ENCODE measurements around the gene ERVW-1. TPM values are rescaled to one million over a fixed set of nuclear protein-coding genes. Genes with fewer than 3 reads are reported as not detected.
"Not testable (repeated sequence)": the region's sequence is repeated elsewhere in the genome, so short reads cannot be mapped to it uniquely, and the experiment has no call there.

ERVW-1 gene
- total RNA-seq, 2 experiments from 2014 or later = not detected

DNA sequence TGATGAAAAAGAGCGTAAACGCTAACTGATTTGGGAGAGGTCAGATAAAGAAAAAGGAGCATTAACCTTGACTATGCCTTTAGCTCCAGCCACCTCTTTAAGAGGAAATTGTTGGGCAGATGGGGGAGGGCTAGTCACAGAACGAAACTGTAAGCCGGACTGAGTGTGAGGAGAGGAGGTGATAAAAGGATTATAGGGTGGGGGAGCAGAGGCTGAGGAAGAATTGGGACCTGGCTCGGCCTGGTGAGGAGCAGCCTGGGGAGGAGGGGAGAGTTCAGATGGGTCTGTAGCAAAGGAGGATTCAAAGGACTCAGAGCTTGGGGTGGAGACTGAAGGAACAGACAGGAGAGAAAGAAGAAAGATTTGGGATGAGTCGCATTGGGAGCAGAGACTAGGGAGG, 5.9 kb upstream of the ERVW-1 start:
- POLR2A ChIA-PET = not testable (repeated sequence)

DNA sequence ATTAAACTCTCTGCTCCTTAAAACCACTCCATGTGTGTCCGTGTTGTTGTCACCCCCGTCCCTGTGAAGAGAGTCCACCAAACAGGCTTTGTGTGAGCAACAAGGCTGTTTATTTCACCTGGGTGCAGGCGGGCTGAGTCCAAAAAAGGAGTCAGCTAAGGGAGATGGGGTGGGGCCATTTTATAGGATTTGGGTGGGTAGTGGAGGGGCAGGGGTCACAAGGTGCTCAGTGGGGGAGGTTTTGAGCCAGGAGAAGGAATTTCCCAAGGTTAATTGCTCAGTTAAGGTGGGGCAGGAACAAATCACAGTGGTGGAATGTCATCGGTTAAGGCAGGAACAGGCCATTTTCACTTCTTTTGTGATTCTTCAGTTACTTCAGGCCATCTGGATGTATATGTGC, 1.4 kb upstream of the ERVW-1 start:
- BruUV-seq (replicated peaks); CTCF ChIA-PET (ENCODE audit: unreplicated experiment); H3K36me3 ChIP-seq (ENCODE audit: insufficient read depth, low read length); H3K9me2 ChIP-seq (ENCODE audit: insufficient read depth, low read length); POLR2A ChIA-PET; intact Hi-C loops (cut with micrococcal nuclease; ENCODE audit: unreplicated experiment); DNase-seq (ENCODE audit: low spot score); H3K9me3 ChIP-seq (ENCODE audit: low read length); H2AFZ ChIP-seq (ENCODE audit: low read length); H3K79me2 ChIP-seq (ENCODE audit: insufficient read depth, low read depth, low read length); H3K4me3 ChIP-seq (ENCODE audit: low read depth, low read length, poor library complexity, severe bottlenecking); H3K27ac ChIP-seq (ENCODE audit: low read depth, low read length, poor library complexity, severe bottlenecking); H4K20me1 ChIP-seq (ENCODE audit: insufficient read depth, low read length); H3K4me2 ChIP-seq (ENCODE audit: low read length); H3K4me1 ChIP-seq (ENCODE audit: insufficient read depth, low read length, poor library complexity, severe bottlenecking): not testable (repeated sequence)

More for the DNA sequence above, 5.9 kb upstream of the ERVW-1 start:
- H3K27ac ChIP-seq (ENCODE audit: low read depth, low read length, poor library complexity, severe bottlenecking); H3K4me1 ChIP-seq (ENCODE audit: insufficient read depth, low read length, poor library complexity, severe bottlenecking); BruUV-seq (replicated peaks); intact Hi-C loops (cut with micrococcal nuclease; ENCODE audit: unreplicated experiment); DNase-seq (ENCODE audit: low spot score); H3K4me3 ChIP-seq (ENCODE audit: low read depth, low read length, poor library complexity, severe bottlenecking); H2AFZ ChIP-seq (ENCODE audit: low read length); H4K20me1 ChIP-seq (ENCODE audit: insufficient read depth, low read length); H3K9me3 ChIP-seq (ENCODE audit: low read length); CTCF ChIA-PET (ENCODE audit: unreplicated experiment); H3K79me2 ChIP-seq (ENCODE audit: insufficient read depth, low read depth, low read length); H3K4me2 ChIP-seq (ENCODE audit: low read length); H3K9me2 ChIP-seq (ENCODE audit: insufficient read depth, low read length): not testable (repeated sequence)
- H3K36me3 ChIP-seq (ENCODE audit: insufficient read depth, low read length) = peaks cover 37% of the 10 kb centered on the region

DNA sequence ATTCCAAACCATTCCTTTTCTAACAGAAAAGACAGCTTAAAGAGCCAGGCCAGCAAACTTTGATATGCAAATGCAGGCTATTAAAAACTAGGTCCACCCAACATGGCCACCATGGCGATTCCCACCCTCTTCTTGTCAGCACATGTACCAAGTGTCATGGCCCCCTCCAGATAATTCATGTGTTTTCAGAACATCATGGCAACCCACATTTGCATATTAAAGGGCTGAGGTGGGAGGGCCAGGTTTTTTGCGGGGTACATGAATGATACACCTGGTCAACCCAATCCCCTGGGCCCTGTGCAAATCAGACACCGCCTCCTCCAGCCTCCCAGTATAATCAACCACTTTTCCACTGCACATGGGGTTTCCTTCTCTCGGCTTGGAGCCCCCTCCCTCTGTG, 965 bp upstream of the ERVW-1 start:
- Histone ChIP-seq H3K27ac (ENCODE audit: low read depth, low read length, poor library complexity, severe bottlenecking) (no peak overlapping the region), H2AFZ (ENCODE audit: low read length) (no peak overlapping the region), H4K20me1 (ENCODE audit: insufficient read depth, low read length) (no peaks in the 10 kb centered on the region), H3K4me2 (ENCODE audit: low read length) (no peak overlapping the region), H3K9me2 (ENCODE audit: insufficient read depth, low read length) (no peaks in the 10 kb centered on the region), H3K36me3 (ENCODE audit: insufficient read depth, low read length) (no peaks in the 10 kb centered on the region), H3K79me2 (ENCODE audit: insufficient read depth, low read depth, low read length) (no peaks in the 10 kb centered on the region), H3K4me1 (ENCODE audit: insufficient read depth, low read length, poor library complexity, severe bottlenecking) (no peaks in the 10 kb centered on the region), H3K9me3 (ENCODE audit: low read length) (no peaks in the 10 kb centered on the region), H3K4me3 (ENCODE audit: low read depth, low read length, poor library complexity, severe bottlenecking) (no peak overlapping the region)
- BruUV-seq (replicated peaks) = no TSS peak
- POLR2A ChIA-PET = no interaction called here
- intact Hi-C loops (cut with micrococcal nuclease; ENCODE audit: unreplicated experiment) = no loop called here
- no peak for DNase-seq (ENCODE audit: low spot score)
- TF ChIP-seq, protein P1, sequence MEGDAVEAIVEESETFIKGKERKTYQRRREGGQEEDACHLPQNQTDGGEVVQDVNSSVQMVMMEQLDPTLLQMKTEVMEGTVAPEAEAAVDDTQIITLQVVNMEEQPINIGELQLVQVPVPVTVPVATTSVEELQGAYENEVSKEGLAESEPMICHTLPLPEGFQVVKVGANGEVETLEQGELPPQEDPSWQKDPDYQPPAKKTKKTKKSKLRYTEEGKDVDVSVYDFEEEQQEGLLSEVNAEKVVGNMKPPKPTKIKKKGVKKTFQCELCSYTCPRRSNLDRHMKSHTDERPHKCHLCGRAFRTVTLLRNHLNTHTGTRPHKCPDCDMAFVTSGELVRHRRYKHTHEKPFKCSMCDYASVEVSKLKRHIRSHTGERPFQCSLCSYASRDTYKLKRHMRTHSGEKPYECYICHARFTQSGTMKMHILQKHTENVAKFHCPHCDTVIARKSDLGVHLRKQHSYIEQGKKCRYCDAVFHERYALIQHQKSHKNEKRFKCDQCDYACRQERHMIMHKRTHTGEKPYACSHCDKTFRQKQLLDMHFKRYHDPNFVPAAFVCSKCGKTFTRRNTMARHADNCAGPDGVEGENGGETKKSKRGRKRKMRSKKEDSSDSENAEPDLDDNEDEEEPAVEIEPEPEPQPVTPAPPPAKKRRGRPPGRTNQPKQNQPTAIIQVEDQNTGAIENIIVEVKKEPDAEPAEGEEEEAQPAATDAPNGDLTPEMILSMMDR (conservative IDR thresholded peaks at IDR 0.05; ENCODE audit: low read length) = no peak
- CTCF ChIA-PET (ENCODE audit: unreplicated experiment) = no interaction called here

DNA sequence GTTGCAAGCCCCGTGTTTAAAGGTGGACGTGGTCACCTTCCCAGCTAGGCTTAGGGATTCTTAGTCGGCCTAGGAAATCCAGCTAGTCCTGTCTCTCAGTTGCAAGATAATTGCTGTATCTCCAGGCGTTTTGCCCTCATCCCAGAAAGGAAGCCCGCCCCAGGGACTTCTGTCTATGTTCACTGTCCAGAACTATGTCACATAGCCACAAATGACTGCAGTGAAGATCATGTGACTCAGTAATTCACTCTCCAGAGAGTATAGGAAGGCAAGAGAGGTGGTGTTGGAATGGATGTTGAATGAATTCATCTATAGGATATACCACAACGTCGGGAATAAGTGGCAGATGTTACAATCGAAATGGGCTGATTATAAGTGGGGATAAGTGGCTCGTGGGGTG, 349 bp upstream of the ERVW-1 start:
- no peak overlapping the region for H3K4me3 ChIP-seq (ENCODE audit: low read depth, low read length, poor library complexity, severe bottlenecking)
- H3K4me2 ChIP-seq (ENCODE audit: low read length) = no peak overlapping the region
- ChIA-PET POLR2A (no interaction called here), CTCF (ENCODE audit: unreplicated experiment) (no interaction called here)
- H3K4me1 ChIP-seq (ENCODE audit: insufficient read depth, low read length, poor library complexity, severe bottlenecking) = no peaks in the 10 kb centered on the region
- H3K9me2 ChIP-seq (ENCODE audit: insufficient read depth, low read length) = no peaks in the 10 kb centered on the region
- intact Hi-C loops (cut with micrococcal nuclease; ENCODE audit: unreplicated experiment) = no loop called here
- no peak for TF ChIP-seq EZH2phosphoT487 (IDR thresholded peaks at IDR 0.05; ENCODE audit: borderline replicate concordance, low read depth, low read length)
- TF ChIP-seq, protein P1 (conservative IDR thresholded peaks at IDR 0.05; ENCODE audit: low read length) = no peak
- no peak for DNase-seq (ENCODE audit: low spot score)
- H4K20me1 ChIP-seq (ENCODE audit: insufficient read depth, low read length) = no peaks in the 10 kb centered on the region
- no peak overlapping the region for H2AFZ ChIP-seq (ENCODE audit: low read length)
- H3K9me3 ChIP-seq (ENCODE audit: low read length) = no peaks in the 10 kb centered on the region
- H3K36me3 ChIP-seq (ENCODE audit: insufficient read depth, low read length) = no peaks in the 10 kb centered on the region
- H3K27ac ChIP-seq (ENCODE audit: low read depth, low read length, poor library complexity, severe bottlenecking) = no peak overlapping the region
- BruUV-seq (replicated peaks) = no TSS peak
- no peaks in the 10 kb centered on the region for H3K79me2 ChIP-seq (ENCODE audit: insufficient read depth, low read depth, low read length)

DNA sequence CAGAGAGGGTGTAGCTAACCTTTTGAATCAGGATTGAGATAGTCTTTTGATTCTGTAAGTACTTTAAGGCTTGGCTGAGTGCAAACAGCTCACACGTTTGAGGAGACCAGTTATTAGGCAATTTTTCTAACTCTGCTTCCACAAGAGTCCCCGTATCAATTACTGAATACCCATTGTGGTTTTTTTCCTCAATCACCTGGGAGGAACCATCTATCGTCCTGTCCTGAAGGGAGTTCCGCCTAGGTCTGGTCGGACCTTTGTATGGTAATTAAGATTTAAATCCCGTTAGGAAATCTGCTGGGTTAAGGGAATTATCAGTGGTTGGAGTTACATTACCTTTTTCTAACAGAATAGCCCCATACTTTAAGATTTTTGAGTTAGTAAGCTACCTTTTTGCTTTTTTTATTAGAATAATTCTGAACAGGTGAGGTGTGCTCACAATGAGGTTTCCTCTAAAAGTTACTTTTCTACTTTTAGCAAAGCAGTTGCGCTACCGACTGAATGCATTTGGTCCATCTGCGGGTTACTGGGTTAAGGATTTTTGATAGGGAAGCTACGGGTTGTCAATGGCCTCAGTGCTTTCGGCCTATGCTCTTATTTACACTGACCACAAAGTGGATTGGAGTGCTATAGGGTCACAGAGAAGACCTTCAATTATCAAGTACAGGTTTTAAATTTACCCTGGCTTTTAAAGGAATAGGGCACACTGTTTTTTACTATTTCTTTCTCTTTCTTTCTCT, 1.7 kb downstream of the ERVW-1 start:
- H3K9me3 ChIP-seq (ENCODE audit: low read length); H4K20me1 ChIP-seq (ENCODE audit: insufficient read depth, low read length); H2AFZ ChIP-seq (ENCODE audit: low read length); intact Hi-C loops (cut with micrococcal nuclease; ENCODE audit: unreplicated experiment); DNase-seq (ENCODE audit: low spot score); BruUV-seq (replicated peaks); CTCF ChIA-PET (ENCODE audit: unreplicated experiment); H3K36me3 ChIP-seq (ENCODE audit: insufficient read depth, low read length); H3K4me1 ChIP-seq (ENCODE audit: insufficient read depth, low read length, poor library complexity, severe bottlenecking); H3K9me2 ChIP-seq (ENCODE audit: insufficient read depth, low read length); H3K4me2 ChIP-seq (ENCODE audit: low read length); H3K27ac ChIP-seq (ENCODE audit: low read depth, low read length, poor library complexity, severe bottlenecking); H3K79me2 ChIP-seq (ENCODE audit: insufficient read depth, low read depth, low read length); H3K4me3 ChIP-seq (ENCODE audit: low read depth, low read length, poor library complexity, severe bottlenecking): not testable (repeated sequence)
- POLR2A ChIA-PET = interaction anchor here (0.6 kb wide), 1 partner anchor 1609 kb away, joined by 4 read pairs; no protein-coding TSS in a partner anchor
